Ishikawa (cell line): ENCODE measurements around the gene AP2M1.

Experiments
- CEBPB ChIP-seq: IDR thresholded peaks from 2 replicates; pipeline ENCODE4 v1.6.1; 2012
- CREB1 ChIP-seq: IDR thresholded peaks from 2 replicates; pipeline ENCODE4 v1.6.1; 2012; ENCODE audit warnings: low read depth
- EGR1 ChIP-seq: IDR thresholded peaks from 2 replicates; pipeline ENCODE4 v1.6.1; 2012
- EP300 ChIP-seq: IDR thresholded peaks from 2 replicates; pipeline ENCODE4 v1.6.1; 2012; ENCODE audit warnings: borderline replicate concordance
- FOXM1 ChIP-seq: IDR thresholded peaks from 2 replicates; pipeline ENCODE4 v1.6.1; 2012; ENCODE audit warnings: low read depth, borderline replicate concordance
- MAX ChIP-seq: IDR thresholded peaks from 2 replicates; pipeline ENCODE4 v1.6.1; 2012
- NFIC ChIP-seq: IDR thresholded peaks from 2 replicates; pipeline ENCODE4 v1.6.1; 2012
- RAD21 ChIP-seq: IDR thresholded peaks from 2 replicates; pipeline ENCODE4 v1.6.1; 2012; ENCODE audit warnings: low read depth
- REST ChIP-seq: IDR thresholded peaks from 2 replicates; pipeline ENCODE4 v1.6.1; 2012; ENCODE audit warnings: low read depth, mild to moderate bottlenecking
- TAF1 ChIP-seq: IDR thresholded peaks from 2 replicates; pipeline ENCODE4 v1.6.1; 2012; ENCODE audit warnings: low read depth, mild to moderate bottlenecking
- TCF12 ChIP-seq: IDR thresholded peaks from 2 replicates; pipeline ENCODE4 v1.6.1; 2012; ENCODE audit warnings: low read depth
- TEAD4 ChIP-seq: IDR thresholded peaks from 2 replicates; pipeline ENCODE4 v1.6.1; 2012
- USF1 ChIP-seq: IDR thresholded peaks from 2 replicates; pipeline ENCODE4 v1.6.1; 2012
- YY1 ChIP-seq: IDR thresholded peaks from 2 replicates; pipeline ENCODE4 v1.6.1; 2012; ENCODE audit warnings: low read depth
- ZBTB7A ChIP-seq: IDR thresholded peaks from 2 replicates; pipeline ENCODE4 v1.6.1; 2012; ENCODE audit warnings: low read depth

The AP2M1 gene

GRCh38 chr3:184149123-184149522, 25.5 kb upstream of the AP2M1 start:
- TF ChIP-seq TEAD4 (no peak), REST (no peak), ZBTB7A (no peak), MAX (no peak), CEBPB (no peak), RAD21 (no peak), TCF12 (no peak), CREB1 (no peak), NFIC (no peak), EP300 (no peak), YY1 (no peak), USF1 (no peak), FOXM1 (no peak), TAF1 (no peak), EGR1 (no peak)

- TF ChIP-seq RAD21 = peak; percentile 21; the same call in 1 of the 2 replicates
Observed at GRCh38 chr3:184149770-184150169, 24.9 kb upstream of the AP2M1 start.

GRCh38 chr3:184154885-184155643, 19.6 kb upstream of the AP2M1 start, which contains the start of gene DVL3:
Gene DVL3 (plus strand): TSS chr3:184155377. CDS start chr3:184155636, 259 bp downstream.
- TF ChIP-seq ZBTB7A (no peak), USF1 (no peak), EGR1 (no peak), RAD21 (no peak), MAX (peak; percentile 77), TAF1 (peak; percentile 45; the same call in 1 of the 2 replicates), EP300 (peak; percentile 52)

- TF ChIP-seq TEAD4 (no peak), EGR1 (no peak), TAF1 (no peak), EP300 (no peak), CEBPB (no peak), NFIC (no peak), RAD21 (no peak), FOXM1 (no peak), TCF12 (0 out of 2 replicates have a peak, but pooled peaks have one; percentile 9), YY1 (no peak), ZBTB7A (no peak), REST (peak; percentile 60; the same call in 1 of the 2 replicates), MAX (peak; percentile 3; the same call in 1 of the 2 replicates), USF1 (no peak), CREB1 (no peak)
Observed at GRCh38 chr3:184155644-184156521, 18.8 kb upstream of the AP2M1 start.

GRCh38 chr3:184156522-184156955, 18.1 kb upstream of the AP2M1 start:
- TF ChIP-seq CEBPB (no peak), RAD21 (no peak), TCF12 (0 out of 2 replicates have a peak, but pooled peaks have one; percentile 34), MAX (peak; percentile 6; the same call in 1 of the 2 replicates), TEAD4 (peak; percentile 67), REST (no peak), EGR1 (no peak)
